Mesenchymal stem cell (in vitro differentiated cells and primary cell): ENCODE results near the gene KIF26B.

Experiments used
- DNase-seq: peaks from one replicate; pipeline ENCODE4 v3.0.0-alpha.2; 2013
- H2AFZ ChIP-seq: one replicate; pipeline ENCODE4 v1.6.1; 2013; ENCODE audit warnings: low read depth, mild to moderate bottlenecking, control low read depth, inconsistent platforms, low read length, moderate library complexity
- H2AK5ac ChIP-seq: 2 replicates; pipeline ENCODE4 v1.6.1; 2013; ENCODE audit warnings: low read length, moderate library complexity, mild to moderate bottlenecking, inconsistent platforms; ENCODE audit not compliant: severe bottlenecking
- H2BK120ac ChIP-seq: one replicate; pipeline ENCODE4 v1.6.1; 2013; ENCODE audit warnings: low read depth, mild to moderate bottlenecking, inconsistent platforms, low read length, moderate library complexity
- H2BK12ac ChIP-seq, 2 experiments: one replicate each; pipeline ENCODE4 v1.6.1; 2013; ENCODE audit warnings: inconsistent platforms in 2 of 2, low read length in 2 of 2, mild to moderate bottlenecking in 2 of 2, moderate library complexity in 2 of 2, control low read depth in 1 of 2
- H2BK15ac ChIP-seq: one replicate; pipeline ENCODE4 v1.6.1; 2013; ENCODE audit warnings: mild to moderate bottlenecking, low read depth, inconsistent platforms; ENCODE audit not compliant: poor library complexity, severe bottlenecking
- H2BK5ac ChIP-seq: 2 replicates; pipeline ENCODE4 v1.6.1; 2013; ENCODE audit warnings: low read depth, mild to moderate bottlenecking, low read length, control low read depth, inconsistent platforms; ENCODE audit not compliant: poor library complexity, severe bottlenecking
- H3K14ac ChIP-seq, 2 experiments: one replicate each; pipeline ENCODE4 v1.6.1; 2013; ENCODE audit warnings: inconsistent platforms in 2 of 2, low read length in 2 of 2, control low read depth in 1 of 2, mild to moderate bottlenecking in 1 of 2, moderate library complexity in 1 of 2
- H3K18ac ChIP-seq, 2 experiments: one replicate each; pipeline ENCODE4 v1.6.1; 2013; ENCODE audit warnings: inconsistent platforms in 2 of 2, low read length in 2 of 2, control low read depth in 1 of 2, low read depth in 1 of 2, mild to moderate bottlenecking in 1 of 2
- H3K23ac ChIP-seq, 2 experiments: one replicate each; pipeline ENCODE4 v1.6.1; 2013; ENCODE audit warnings: inconsistent platforms in 2 of 2, low read length in 2 of 2, mild to moderate bottlenecking in 2 of 2, moderate library complexity in 2 of 2, control low read depth in 1 of 2
- H3K27ac ChIP-seq: 2 replicates; pipeline ENCODE4 v1.5.1; 2013; ENCODE audit warnings: mild to moderate bottlenecking, moderate library complexity, low read length, control low read depth, inconsistent platforms; ENCODE audit not compliant: poor library complexity, severe bottlenecking
- H3K27me3 ChIP-seq, 2 experiments: 2 replicates each; pipeline versions ENCODE4 v1.6.1 to v1.7.0; 2013; ENCODE audit warnings: low read length in 2 of 2, mild to moderate bottlenecking in 2 of 2, moderate library complexity in 2 of 2, control low read depth in 1 of 2, inconsistent platforms in 1 of 2; ENCODE audit not compliant: control insufficient read depth in 1 of 2, insufficient read depth in 1 of 2
- H3K36me3 ChIP-seq, 2 experiments: 2 replicates each; pipeline versions ENCODE4 v1.6.1 to v1.7.0; 2013; ENCODE audit warnings: low read length in 2 of 2, control low read depth in 1 of 2, inconsistent platforms in 1 of 2, low read depth in 1 of 2, mild to moderate bottlenecking in 1 of 2; ENCODE audit not compliant: insufficient read depth in 2 of 2, control insufficient read depth in 1 of 2
- H3K4ac ChIP-seq, 2 experiments: one replicate each; pipeline ENCODE4 v1.6.1; 2013; ENCODE audit warnings: inconsistent platforms in 2 of 2, low read length in 2 of 2, mild to moderate bottlenecking in 2 of 2, moderate library complexity in 2 of 2, control low read depth in 1 of 2, low read depth in 1 of 2
- H3K4me1 ChIP-seq: 2 replicates; pipeline ENCODE4 v1.6.1; 2013; ENCODE audit warnings: low read depth, low read length, control low read depth; ENCODE audit not compliant: control insufficient read depth, insufficient read depth
- H3K4me2 ChIP-seq: 2 replicates; pipeline ENCODE4 v1.6.1; 2013; ENCODE audit warnings: low read length, mild to moderate bottlenecking, inconsistent platforms; ENCODE audit not compliant: poor library complexity, severe bottlenecking
- H3K4me3 ChIP-seq, 2 experiments: 2 replicates each; pipeline versions ENCODE4 v1.5.1 to v1.7.0; 2013; ENCODE audit warnings: low read length in 2 of 2, mild to moderate bottlenecking in 2 of 2, control low read depth in 1 of 2, low read depth in 1 of 2; ENCODE audit not compliant: insufficient read depth in 1 of 2
- H3K79me1 ChIP-seq: replicated peaks from 2 replicates; pipeline ENCODE4 v1.6.1; 2013; ENCODE audit warnings: mild to moderate bottlenecking, control low read depth, low read length, inconsistent platforms; ENCODE audit not compliant: poor library complexity, severe bottlenecking
- H3K9ac ChIP-seq: 2 replicates; pipeline ENCODE4 v1.7.0; 2013; ENCODE audit warnings: mild to moderate bottlenecking, low read length, moderate library complexity
- H3K9me3 ChIP-seq: 2 replicates; pipeline ENCODE4 v1.7.0; 2013; ENCODE audit warnings: mild to moderate bottlenecking, low read length; ENCODE audit not compliant: control insufficient read depth
- H4K8ac ChIP-seq: one replicate; pipeline ENCODE4 v1.6.1; 2013; ENCODE audit warnings: inconsistent platforms, mild to moderate bottlenecking, low read length, moderate library complexity
- H4K91ac ChIP-seq: one replicate; pipeline ENCODE4 v1.6.1; 2013; ENCODE audit warnings: mild to moderate bottlenecking, low read length, inconsistent platforms
- WGBS: methylation state at CpG from one replicate; pipeline ENCODE4 v1.1.7; 2013; ENCODE audit warnings: mixed read lengths; 5-methylcytosine and 5-hydroxymethylcytosine counted together

KIF26B gene

DNA sequence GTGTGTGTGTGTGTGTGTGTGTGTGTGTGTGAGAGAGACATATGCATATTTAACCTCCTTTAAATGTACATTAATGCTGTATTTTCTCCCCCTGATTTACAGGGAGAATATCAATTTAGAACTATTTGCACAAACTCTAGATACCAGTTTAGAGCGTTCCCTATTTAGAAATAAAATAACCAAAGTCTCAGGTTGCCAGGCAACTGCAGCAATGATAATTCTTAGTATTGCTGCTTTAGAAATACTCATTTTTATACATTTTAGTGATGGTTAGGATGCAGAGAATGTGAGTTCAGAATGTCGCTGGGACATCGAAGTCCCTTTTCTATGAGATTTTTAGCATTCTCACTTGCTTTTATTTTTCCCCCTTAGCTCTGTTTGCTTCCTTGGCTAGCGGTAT, 497.3 kb downstream of the KIF26B start:
- Histone ChIP-seq H2AFZ (no peak overlapping the region), H3K36me3 (no peaks in the 10 kb centered on the region), H3K4me2 (no peak overlapping the region), H2BK15ac (no peak overlapping the region), H4K8ac (no peak overlapping the region), H3K4ac (no peak overlapping the region), H3K18ac (no peak overlapping the region), H3K27me3 (peaks cover 4 to 32% of the 10 kb centered on the region in 2 experiments), H3K4me3 (no peak overlapping the region), H3K27ac (no peak overlapping the region), H3K9ac (no peak overlapping the region), H3K9me3 (no peaks in the 10 kb centered on the region), H4K91ac (no peak overlapping the region), H3K23ac (no peak overlapping the region), H3K4me1 (peaks cover 2% of the 10 kb centered on the region), H2BK120ac (no peak overlapping the region), H2AK5ac (no peak overlapping the region), H3K79me1 (no peaks in the 10 kb centered on the region), H3K14ac (no peak overlapping the region), H2BK12ac (no peak overlapping the region), H2BK5ac (no peak overlapping the region)
- 100% methylated on average over 4 of the region's 4 CpGs for WGBS
- DNase-seq, result no peak

DNA sequence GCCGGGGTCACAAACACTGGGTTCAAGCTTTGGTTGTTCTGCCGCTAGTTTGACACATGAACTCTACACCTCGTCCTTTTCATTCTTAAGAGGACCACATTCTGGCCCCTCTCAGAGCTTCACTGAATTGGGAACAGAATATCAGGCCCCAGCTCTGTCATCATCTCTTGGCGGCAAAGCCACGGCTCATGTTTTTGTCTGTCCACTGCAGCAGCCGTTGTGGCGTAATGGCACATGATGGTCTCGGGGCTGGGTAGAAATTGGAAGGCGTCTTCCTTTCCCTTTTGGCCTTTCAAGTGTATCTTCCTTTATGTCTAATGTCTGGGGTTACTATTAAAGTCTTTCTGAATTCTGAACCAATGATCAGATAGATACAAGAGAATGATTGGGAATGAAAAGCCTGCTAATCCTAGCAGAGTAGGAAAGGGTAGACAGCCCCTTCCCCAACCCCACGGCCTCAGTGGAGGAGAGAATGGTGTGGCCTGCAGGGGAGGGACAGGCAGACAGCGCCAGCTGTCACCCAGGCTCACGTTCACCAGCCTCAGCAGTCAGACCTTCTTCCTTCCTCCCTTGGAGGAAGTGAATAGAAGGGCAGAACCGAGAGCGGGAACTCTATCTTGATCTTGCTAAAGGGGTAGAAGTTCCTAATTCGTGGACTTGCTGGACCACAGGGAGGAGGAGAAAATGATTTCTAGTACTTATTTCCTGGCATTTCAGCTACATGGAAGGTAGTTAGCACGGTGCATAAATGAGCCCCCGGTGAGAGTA, 498.1 kb downstream of the KIF26B start:
- H3K14ac ChIP-seq, result no peak overlapping the region
- H3K27ac ChIP-seq, result no peak overlapping the region
- no peak overlapping the region for H3K9ac ChIP-seq
- peaks cover 2% of the 10 kb centered on the region for H3K4me1 ChIP-seq
- no peak overlapping the region for H3K23ac ChIP-seq
- no peak overlapping the region for H2BK12ac ChIP-seq
- no peak overlapping the region for H4K91ac ChIP-seq
- no peak overlapping the region for H2AFZ ChIP-seq
- H2AK5ac ChIP-seq, result no peak overlapping the region
- no peak overlapping the region for H3K4me3 ChIP-seq
- no peak overlapping the region for H2BK120ac ChIP-seq
- H3K79me1 ChIP-seq, result no peaks in the 10 kb centered on the region
- H3K4ac ChIP-seq, result no peak overlapping the region
- no peak overlapping the region for H3K18ac ChIP-seq
- no peak overlapping the region for H2BK15ac ChIP-seq
- no peak overlapping the region for H3K4me2 ChIP-seq
- 84% methylated on average over 16 of the region's 17 CpGs for WGBS
- no peak for DNase-seq
- no peaks in the 10 kb centered on the region for H3K9me3 ChIP-seq
- no peak overlapping the region for H2BK5ac ChIP-seq
- H4K8ac ChIP-seq, result no peak overlapping the region
- no peaks in the 10 kb centered on the region for H3K36me3 ChIP-seq
- H3K27me3 ChIP-seq, result peaks cover 4 to 32% of the 10 kb centered on the region in 2 experiments

DNA sequence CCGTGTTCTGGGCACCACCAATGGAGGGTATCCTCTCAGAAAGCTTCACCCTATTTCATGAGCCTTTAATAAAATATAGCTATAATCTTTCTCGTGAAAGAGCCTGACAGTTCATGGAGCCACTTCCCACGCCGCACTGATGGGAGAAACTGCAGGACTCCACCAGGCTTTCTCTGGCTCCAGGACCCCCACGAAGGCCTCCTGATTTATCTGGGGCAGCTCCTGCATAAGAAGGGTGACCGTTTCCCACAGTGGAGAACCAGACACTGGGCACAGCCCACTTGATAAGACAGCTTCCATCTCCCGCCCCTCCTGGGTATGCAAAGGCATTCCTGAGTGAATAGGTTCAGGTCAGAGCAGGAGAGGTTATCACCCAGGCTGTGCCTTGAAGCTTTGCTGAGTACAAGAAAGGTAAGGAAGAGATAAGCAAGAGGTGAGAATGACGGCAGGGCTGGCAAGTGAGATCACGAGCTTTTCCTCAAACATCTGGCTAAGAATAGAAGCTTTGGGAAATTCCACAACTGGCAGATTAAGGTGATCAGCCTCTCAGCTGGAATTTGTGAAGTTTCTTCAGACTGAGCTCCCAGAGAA, 499.8 kb downstream of the KIF26B start:
- H2BK5ac ChIP-seq, result no peak overlapping the region
- no peak overlapping the region for H2AK5ac ChIP-seq
- H2BK12ac ChIP-seq, result no peak overlapping the region
- H2BK120ac ChIP-seq, result peak overlapping the region; percentile 8
- no peak overlapping the region for H3K23ac ChIP-seq
- no peaks in the 10 kb centered on the region for H3K36me3 ChIP-seq
- H2AFZ ChIP-seq, result no peak overlapping the region
- H3K9ac ChIP-seq, result no peak overlapping the region
- WGBS, result 69% methylated on average over 9 of the region's 9 CpGs
- no peak overlapping the region for H4K8ac ChIP-seq
- DNase-seq, result no peak
- no peak overlapping the region for H3K4me2 ChIP-seq
- no peak overlapping the region for H4K91ac ChIP-seq
- no peaks in the 10 kb centered on the region for H3K9me3 ChIP-seq
- peaks cover 4 to 21% of the 10 kb centered on the region in 2 experiments for H3K27me3 ChIP-seq
- H3K4me1 ChIP-seq, result no peaks in the 10 kb centered on the region
- H3K27ac ChIP-seq, result no peak overlapping the region
- no peak overlapping the region for H2BK15ac ChIP-seq
- H3K18ac ChIP-seq, result no peak overlapping the region
- H3K4ac ChIP-seq, result no peak overlapping the region
- no peaks in the 10 kb centered on the region for H3K79me1 ChIP-seq
- no peak overlapping the region for H3K14ac ChIP-seq
- no peak overlapping the region for H3K4me3 ChIP-seq

DNA sequence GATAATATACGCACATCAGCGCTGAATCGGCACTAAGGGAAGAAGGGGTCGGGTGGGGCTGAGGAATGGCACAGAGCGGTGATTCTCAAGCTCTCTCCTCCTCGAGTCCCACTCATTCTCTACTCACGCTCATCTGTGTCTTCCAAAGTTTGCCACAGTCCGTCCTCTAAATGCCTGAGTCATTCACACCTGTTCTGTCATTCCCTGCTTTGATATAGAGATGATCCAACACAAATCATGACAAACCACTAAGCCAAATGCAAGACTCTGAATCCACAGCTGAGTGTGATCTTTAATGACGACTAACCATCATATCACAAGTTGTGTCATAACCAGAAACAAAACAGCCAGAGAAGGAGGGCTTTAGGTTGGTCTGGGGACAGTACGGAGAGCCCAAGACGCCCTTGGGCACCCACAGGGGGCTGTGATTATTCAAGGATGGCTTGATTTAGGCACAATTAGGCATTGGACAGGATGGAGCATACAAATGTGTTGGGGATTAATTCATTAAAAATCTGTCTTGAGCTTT, 501.5 kb downstream of the KIF26B start:
- Histone ChIP-seq H3K4me1 (no peaks in the 10 kb centered on the region), H3K18ac (no peak overlapping the region), H3K36me3 (no peaks in the 10 kb centered on the region), H4K91ac (no peak overlapping the region), H2BK5ac (no peak overlapping the region), H3K14ac (no peak overlapping the region), H4K8ac (no peak overlapping the region), H3K9me3 (no peaks in the 10 kb centered on the region), H2AFZ (no peak overlapping the region), H2AK5ac (no peak overlapping the region), H3K27ac (no peak overlapping the region), H3K9ac (no peak overlapping the region), H3K4ac (no peak overlapping the region), H2BK120ac (no peak overlapping the region), H2BK12ac (no peak overlapping the region), H3K79me1 (no peaks in the 10 kb centered on the region), H3K27me3 (peaks cover 4 to 7% of the 10 kb centered on the region in 2 experiments), H3K4me3 (no peak overlapping the region), H2BK15ac (no peak overlapping the region), H3K23ac (no peak overlapping the region), H3K4me2 (no peak overlapping the region)
- 94% methylated on average over 11 of the region's 11 CpGs for WGBS
- DNase-seq, result no peak
